Gastrocnemius medialis (tissue), 4 donors: ENCODE data around the gene EME1. TPM values are rescaled to one million over a fixed set of nuclear protein-coding genes. Genes with fewer than 3 reads are reported as not detected.

ENCODE experiments used
- ATAC-seq, 2 donors: fragments of 150-250 bp; one replicate each; pipeline ENCODE4 v1.9.1; 2016
- DNase-seq, 2 donors: peaks; one replicate each; pipeline ENCODE4 v3.0.0-alpha.2; 2019
- H3K27ac ChIP-seq, 4 donors: fragments of 200-600 bp; sonication (generic); 1 replicate in 1 of 4; 2 replicates in 3 of 4; pipeline ENCODE4 v1.5.1; 2016 to 2018; ENCODE audit warnings: mild to moderate bottlenecking in 2 of 4, moderate library complexity in 1 of 4
- H3K27me3 ChIP-seq, 3 donors: fragments of 200-600 bp; sonication (generic) in 2 of 3; 1 replicate in 1 of 3; 2 replicates in 2 of 3; pipeline versions ENCODE4 v1.5.1 to v1.6.0; 2016 to 2019; ENCODE audit warnings: mild to moderate bottlenecking in 1 of 3, moderate library complexity in 1 of 3
- H3K36me3 ChIP-seq, 2 donors: fragments of 200-600 bp; sonication (generic) in 1 of 2; one replicate each; pipeline ENCODE4 v1.5.1; 2017 to 2018
- H3K4me1 ChIP-seq, 2 donors: fragments of 200-600 bp; sonication (generic) in 1 of 2; one replicate each; pipeline ENCODE4 v1.5.1; 2016 to 2017; ENCODE audit warnings: mild to moderate bottlenecking in 2 of 2
- H3K4me3 ChIP-seq, 4 donors: fragments of 200-600 bp; sonication (generic) in 3 of 4; 1 replicate in 1 of 4; 2 replicates in 3 of 4; pipeline ENCODE4 v1.5.1; 2016 to 2019; ENCODE audit warnings: mild to moderate bottlenecking in 2 of 4
- H3K9me3 ChIP-seq, 3 donors: fragments of 200-600 bp; sonication (generic) in 2 of 3; 1 replicate in 1 of 3; 2 replicates in 2 of 3; pipeline ENCODE4 v1.5.1; 2016 to 2019
- POLR2A ChIP-seq, 2 donors: fragments of 450-650 bp; IDR thresholded peaks; one replicate each; pipeline ENCODE4 v1.6.1; 2017; ENCODE audit warnings: antibody characterized with exemption in 2 of 2, mild to moderate bottlenecking in 2 of 2, moderate library complexity in 2 of 2
- in situ Hi-C, 4 donors: fragments of 200-750 bp; cut with MboI; loops; one replicate each; pipeline versions ENCODE4 v1.15.0 to v1.8.0; 2017; ENCODE audit warnings: low sequenced_read_pairs in 4 of 4
- intact Hi-C: fragments of 100-400 bp; cut with DNase I; formaldehyde crosslinking; loops from one replicate; pipeline ENCODE4 v1.15.1; 2023; ENCODE audit warnings: low total_unique reads
- total RNA-seq, 4 donors: library from RNA; depleted of rRNA; stranded (reverse); fragments of >200 nt; gene quantifications; one replicate each; pipeline versions ENCODE4 v1.1.0 to v1.2.3, GENCODE V29; 2016
- TF ChIP-seq, protein P1 (sequence below), 5 experiments: fragments of 450-650 bp in 3 of 5; fragments of 200-600 bp in 2 of 5; sonication (generic) in 2 of 5; IDR thresholded peaks in 4 of 5; conservative IDR thresholded peaks in 1 of 5; 1 replicate in 4 of 5; 2 replicates in 1 of 5; pipeline ENCODE4 v1.5.1; 2016 to 2019; ENCODE audit warnings: antibody characterized with exemption in 5 of 5, mild to moderate bottlenecking in 3 of 5, moderate library complexity in 3 of 5

The EME1 gene
- total RNA-seq, 4 donors from 2014 or later = 0.82 to 0.95 TPM; not detected in 2

DNA sequence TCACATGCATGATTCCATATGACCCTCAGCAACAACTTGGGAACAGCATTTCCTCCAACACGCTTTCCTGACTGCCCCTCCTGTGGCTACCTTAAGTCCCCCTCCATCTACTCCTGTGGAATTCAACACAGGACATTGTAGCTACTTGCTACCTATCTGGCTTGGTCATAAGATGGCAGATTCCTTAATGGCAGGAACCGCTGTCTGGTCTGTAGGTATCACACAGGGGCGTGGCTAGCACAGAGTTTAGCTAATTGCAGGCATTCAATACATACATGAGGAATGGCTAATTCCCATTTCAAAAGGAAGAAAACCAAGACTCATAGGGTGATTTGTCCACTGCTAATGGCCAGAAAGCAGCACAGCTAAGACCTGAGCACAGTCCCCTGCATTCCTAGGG, 15.7 kb downstream of the EME1 start:
- Histone ChIP-seq H3K4me1 (no peaks in the 10 kb centered on the region), H3K9me3 (no peaks in the 10 kb centered on the region), H3K27me3 (no peaks in the 10 kb centered on the region), H3K4me3 (no peak overlapping the region), H3K27ac (no peak overlapping the region), H3K36me3 (peaks cover 3 to 99% of the 10 kb centered on the region in 2 donors)
- intact Hi-C loops (no loop called here), in situ Hi-C loops (loop anchor here in 1 of 4 donors (25.0 kb wide), 1 partner anchor 99 kb away; the partner anchor contains the start of gene RSAD1)
- DNase-seq (no peak), ATAC-seq (no peak)
- TF ChIP-seq, protein P1, sequence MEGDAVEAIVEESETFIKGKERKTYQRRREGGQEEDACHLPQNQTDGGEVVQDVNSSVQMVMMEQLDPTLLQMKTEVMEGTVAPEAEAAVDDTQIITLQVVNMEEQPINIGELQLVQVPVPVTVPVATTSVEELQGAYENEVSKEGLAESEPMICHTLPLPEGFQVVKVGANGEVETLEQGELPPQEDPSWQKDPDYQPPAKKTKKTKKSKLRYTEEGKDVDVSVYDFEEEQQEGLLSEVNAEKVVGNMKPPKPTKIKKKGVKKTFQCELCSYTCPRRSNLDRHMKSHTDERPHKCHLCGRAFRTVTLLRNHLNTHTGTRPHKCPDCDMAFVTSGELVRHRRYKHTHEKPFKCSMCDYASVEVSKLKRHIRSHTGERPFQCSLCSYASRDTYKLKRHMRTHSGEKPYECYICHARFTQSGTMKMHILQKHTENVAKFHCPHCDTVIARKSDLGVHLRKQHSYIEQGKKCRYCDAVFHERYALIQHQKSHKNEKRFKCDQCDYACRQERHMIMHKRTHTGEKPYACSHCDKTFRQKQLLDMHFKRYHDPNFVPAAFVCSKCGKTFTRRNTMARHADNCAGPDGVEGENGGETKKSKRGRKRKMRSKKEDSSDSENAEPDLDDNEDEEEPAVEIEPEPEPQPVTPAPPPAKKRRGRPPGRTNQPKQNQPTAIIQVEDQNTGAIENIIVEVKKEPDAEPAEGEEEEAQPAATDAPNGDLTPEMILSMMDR (IDR thresholded peaks at IDR 0.05 in 4 of 5, conservative IDR thresholded peaks at IDR 0.05 in 1 of 5) = no peak

DNA sequence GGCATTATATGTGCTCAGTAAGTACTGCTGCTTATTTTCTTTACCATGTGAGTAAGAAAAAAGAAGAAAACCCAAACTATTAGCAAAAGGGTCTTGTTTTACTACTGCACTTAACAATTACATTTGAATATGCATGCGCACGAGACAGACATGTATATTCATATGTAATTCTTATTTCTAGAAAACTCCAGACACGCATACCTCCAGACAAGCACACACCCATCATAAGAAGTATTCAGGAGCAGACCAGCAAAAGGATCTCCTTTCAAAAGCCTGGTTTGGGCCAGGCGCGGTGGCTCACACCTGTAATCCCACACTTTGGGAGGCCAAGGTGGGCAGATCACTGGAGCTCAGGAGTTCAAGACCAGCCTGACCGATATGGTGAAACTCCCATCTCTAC, 16.5 kb downstream of the EME1 start:
- Histone ChIP-seq H3K4me1 (no peaks in the 10 kb centered on the region), H3K27ac (no peak overlapping the region), H3K36me3 (peaks cover 3 to 99% of the 10 kb centered on the region in 2 donors), H3K9me3 (no peaks in the 10 kb centered on the region), H3K4me3 (no peak overlapping the region), H3K27me3 (no peaks in the 10 kb centered on the region)
- TF ChIP-seq, protein P1 (IDR thresholded peaks at IDR 0.05 in 4 of 5, conservative IDR thresholded peaks at IDR 0.05 in 1 of 5) = no peak
- TF ChIP-seq POLR2A (IDR thresholded peaks at IDR 0.05) = no peak
- DNase-seq = no peak
- intact Hi-C loops (no loop called here), in situ Hi-C loops (loop anchor here in 1 of 4 donors (25.0 kb wide), 1 partner anchor 98 kb away; the partner anchor contains the start of gene RSAD1)
- no peak for ATAC-seq

DNA sequence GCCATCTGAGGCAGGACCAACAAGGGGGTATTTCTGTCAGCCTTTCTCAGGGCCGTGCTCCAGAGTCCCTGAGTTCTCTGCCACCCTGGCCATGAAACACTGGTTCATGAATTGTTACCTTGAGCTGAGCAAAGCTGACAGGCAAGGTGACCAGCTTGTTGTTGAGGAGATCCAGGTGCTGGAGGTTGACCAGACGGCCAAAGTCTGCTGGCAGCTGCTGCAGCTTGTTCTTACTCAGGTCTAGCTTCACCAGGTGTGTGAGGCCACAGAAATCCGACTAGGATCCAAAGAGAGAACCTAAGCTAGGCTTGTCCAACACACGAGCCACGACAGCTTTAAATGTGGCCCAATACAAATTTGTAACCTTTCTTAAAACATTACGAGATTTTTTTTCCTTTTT, 19.6 kb downstream of the EME1 start:
- no peaks in the 10 kb centered on the region for H3K27me3 ChIP-seq
- no peak overlapping the region for H3K4me3 ChIP-seq
- TF ChIP-seq, protein P1 (IDR thresholded peaks at IDR 0.05 in 4 of 5, conservative IDR thresholded peaks at IDR 0.05 in 1 of 5) = no peak
- no peak for TF ChIP-seq POLR2A (IDR thresholded peaks at IDR 0.05)
- DNase-seq (no peak), ATAC-seq (no peak)
- peaks cover 3 to 73% of the 10 kb centered on the region in 2 donors for H3K36me3 ChIP-seq
- intact Hi-C loops (no loop called here), in situ Hi-C loops (loop anchor here in 1 of 4 donors (25.0 kb wide), 1 partner anchor 95 kb away; the partner anchor contains the start of gene RSAD1)
- H3K27ac ChIP-seq = no peak overlapping the region
- peaks cover 15 to 17% of the 10 kb centered on the region in 2 donors for H3K4me1 ChIP-seq
- no peaks in the 10 kb centered on the region for H3K9me3 ChIP-seq

DNA sequence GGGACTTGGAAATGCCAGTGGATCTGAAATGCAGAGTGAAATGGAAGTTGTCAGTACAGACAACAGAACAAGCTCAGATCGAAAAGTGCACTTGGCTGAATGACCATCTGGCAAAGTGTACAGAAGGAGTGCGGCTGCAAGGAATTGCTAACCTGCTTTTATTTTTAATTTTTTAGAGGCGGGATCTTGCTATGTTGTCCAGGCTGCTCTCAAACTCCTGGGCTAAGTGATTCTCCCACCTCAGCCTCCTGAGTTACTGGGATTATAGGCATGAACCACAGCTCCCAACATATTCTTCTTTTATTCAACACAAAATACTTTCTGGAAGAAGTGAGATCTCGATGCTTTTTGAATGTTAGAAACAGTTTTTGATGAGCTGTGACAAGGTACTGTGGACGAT, 20.7 kb downstream of the EME1 start:
- Histone ChIP-seq H3K4me3 (no peak overlapping the region), H3K9me3 (no peaks in the 10 kb centered on the region), H3K27ac (no peak overlapping the region), H3K4me1 (peaks cover 15 to 17% of the 10 kb centered on the region in 2 donors), H3K36me3 (peaks cover 3 to 63% of the 10 kb centered on the region in 2 donors), H3K27me3 (no peaks in the 10 kb centered on the region)
- no peak for DNase-seq
- no peak for TF ChIP-seq POLR2A (IDR thresholded peaks at IDR 0.05)
- TF ChIP-seq, protein P1 (IDR thresholded peaks at IDR 0.05 in 4 of 5, conservative IDR thresholded peaks at IDR 0.05 in 1 of 5) = no peak
- in situ Hi-C loops = loop anchor here in 1 of 4 donors (25.0 kb wide), 1 partner anchor 94 kb away; the partner anchor contains the start of gene RSAD1
- intact Hi-C loops = no loop called here
- ATAC-seq = no peak

DNA sequence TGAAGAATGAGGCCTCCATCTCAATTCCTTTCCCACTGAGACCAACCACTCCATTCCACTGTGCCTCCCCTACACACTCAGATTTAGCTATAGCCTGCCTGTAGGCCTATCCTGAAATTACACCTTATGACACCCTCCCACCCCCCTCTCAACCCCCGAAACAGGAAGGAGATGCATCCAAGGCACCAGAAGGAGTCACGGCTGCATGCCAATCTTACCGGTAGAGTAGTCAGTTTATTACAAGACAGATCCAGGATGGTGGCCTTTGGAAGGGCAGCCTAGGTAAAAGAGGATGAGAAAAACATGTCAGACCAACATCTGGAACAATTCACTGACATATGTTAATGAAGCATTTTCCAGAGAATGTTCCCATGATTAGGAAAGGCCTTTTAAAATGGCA, 21.7 kb downstream of the EME1 start:
- DNase-seq = no peak
- TF ChIP-seq, protein P1 (IDR thresholded peaks at IDR 0.05 in 4 of 5, conservative IDR thresholded peaks at IDR 0.05 in 1 of 5) = no peak
- no peak for TF ChIP-seq POLR2A (IDR thresholded peaks at IDR 0.05)
- H3K4me3 ChIP-seq = no peak overlapping the region
- H3K27ac ChIP-seq = no peak overlapping the region
- intact Hi-C loops (no loop called here), in situ Hi-C loops (loop anchor here in 1 of 4 donors (25.0 kb wide), 1 partner anchor 93 kb away; the partner anchor contains the start of gene RSAD1)
- peaks cover 15 to 17% of the 10 kb centered on the region in 2 donors for H3K4me1 ChIP-seq
- H3K9me3 ChIP-seq = no peaks in the 10 kb centered on the region
- no peak for ATAC-seq
- peaks cover 3 to 52% of the 10 kb centered on the region in 2 donors for H3K36me3 ChIP-seq
- H3K27me3 ChIP-seq = no peaks in the 10 kb centered on the region
